Neural cell (in vitro differentiated cells): Measurements from ENCODE around the gene PLVAP. TPM values are rescaled to one million over a fixed set of nuclear protein-coding genes. Genes with fewer than 3 reads are reported as not detected.

ENCODE experiments used
- H2AFZ ChIP-seq: fragments of 200-600, 300-800 bp; sonication (generic), shearing (Covaris generic); 2 replicates; pipeline ENCODE4 v1.6.0; 2014; ENCODE audit warnings: low read depth, mild to moderate bottlenecking, antibody characterized with exemption, low read length, moderate library complexity
- H3F3A ChIP-seq: fragments of 200-600 bp; shearing (Covaris generic); 2 replicates; pipeline ENCODE4 v1.6.1; 2016; ENCODE audit warnings: mild to moderate bottlenecking, moderate library complexity, mixed read lengths, antibody characterized with exemption, low read length; ENCODE audit not compliant: insufficient read depth, poor library complexity, severe bottlenecking
- H3K27ac ChIP-seq: fragments of 200-600, 300-800 bp; sonication (generic), shearing (Covaris generic); 2 replicates; pipeline ENCODE4 v1.5.1; 2014; ENCODE audit warnings: mild to moderate bottlenecking, low read length, moderate library complexity
- H3K27me3 ChIP-seq: fragments of 300-800, 200-600 bp; sonication (generic), shearing (Covaris generic); 2 replicates; pipeline ENCODE4 v1.6.0; 2014; ENCODE audit warnings: mild to moderate bottlenecking, low read depth, low read length, moderate library complexity; ENCODE audit not compliant: insufficient read depth
- H3K36me3 ChIP-seq: fragments of 300-800, 200-600 bp; sonication (generic), shearing (Covaris generic); 2 replicates; pipeline ENCODE4 v1.5.1; 2014; ENCODE audit warnings: mild to moderate bottlenecking, antibody characterized with exemption, low read length, moderate library complexity; ENCODE audit not compliant: insufficient read depth
- H3K4me2 ChIP-seq: fragments of 300-800, 200-600 bp; sonication (generic), shearing (Covaris generic); 2 replicates; pipeline ENCODE4 v1.6.0; 2014; ENCODE audit warnings: mild to moderate bottlenecking, low read length
- H3K4me3 ChIP-seq: fragments of 300-800, 200-600 bp; sonication (generic), shearing (Covaris generic); 2 replicates; pipeline ENCODE4 v1.5.1; 2014; ENCODE audit warnings: mild to moderate bottlenecking, low read length, moderate library complexity
- H3K79me2 ChIP-seq: fragments of 200-600 bp; shearing (Covaris generic); replicated peaks from 2 replicates; pipeline ENCODE4 v1.6.0; 2014; ENCODE audit warnings: mild to moderate bottlenecking, low read length, moderate library complexity; ENCODE audit not compliant: insufficient read depth
- H3K9ac ChIP-seq: fragments of 300-800, 200-600 bp; sonication (generic), shearing (Covaris generic); 2 replicates; pipeline ENCODE4 v1.6.1; 2016; ENCODE audit warnings: mild to moderate bottlenecking, low read length, mixed read lengths
- H3K9me2 ChIP-seq: fragments of 200-600 bp; shearing (Covaris generic); 2 replicates; pipeline ENCODE4 v1.6.1; 2016; ENCODE audit warnings: mild to moderate bottlenecking, low read length, mixed read lengths; ENCODE audit not compliant: insufficient read depth
- H3K9me3 ChIP-seq: fragments of 200-600, 300-800 bp; sonication (generic), shearing (Covaris generic); 2 replicates; pipeline ENCODE4 v1.6.1; 2016; ENCODE audit warnings: mild to moderate bottlenecking, mixed run types, low read length, moderate library complexity, mixed read lengths
- H4K20me1 ChIP-seq: fragments of 200-600 bp; shearing (Covaris generic); 2 replicates; pipeline ENCODE4 v1.6.1; 2016; ENCODE audit warnings: mild to moderate bottlenecking, mixed run types; ENCODE audit not compliant: insufficient read depth
- CTCF ChIP-seq: fragments of 450-650 bp; IDR thresholded peaks from 2 replicates; pipeline ENCODE4 v1.5.1; 2014; ENCODE audit warnings: antibody characterized with exemption, mild to moderate bottlenecking, moderate library complexity; ENCODE audit not compliant: poor library complexity, severe bottlenecking
- EP300 ChIP-seq: fragments of 450-650 bp; conservative IDR thresholded peaks from 2 replicates; pipeline ENCODE4 v1.6.1; 2014; ENCODE audit warnings: antibody characterized with exemption, mild to moderate bottlenecking, moderate library complexity; ENCODE audit not compliant: poor library complexity, severe bottlenecking
- EZH2 ChIP-seq: fragments of 200-600, 300-800 bp; shearing (Covaris generic), sonication (generic); IDR thresholded peaks from 2 replicates; pipeline ENCODE4 v1.6.1; 2014; ENCODE audit warnings: antibody characterized with exemption, low read length, borderline replicate concordance, mild to moderate bottlenecking; ENCODE audit not compliant: insufficient read depth, poor library complexity, severe bottlenecking
- MXI1 ChIP-seq: fragments of 450-650 bp; conservative IDR thresholded peaks from 2 replicates; pipeline ENCODE4 v1.6.1; 2014; ENCODE audit warnings: antibody characterized with exemption, mild to moderate bottlenecking; ENCODE audit not compliant: poor library complexity, severe bottlenecking
- POLR2AphosphoS5 ChIP-seq: IDR thresholded peaks from 2 replicates; pipeline ENCODE4 v1.6.1; 2012
- RAD21 ChIP-seq: fragments of 450-650 bp; conservative IDR thresholded peaks from 2 replicates; pipeline ENCODE4 v1.6.1; 2014; ENCODE audit warnings: antibody characterized with exemption, mild to moderate bottlenecking, moderate library complexity
- REST ChIP-seq: IDR thresholded peaks from 2 replicates; pipeline ENCODE4 v1.6.1; 2012; ENCODE audit warnings: borderline replicate concordance
- SMC3 ChIP-seq: fragments of 450-650 bp; conservative IDR thresholded peaks from 2 replicates; pipeline ENCODE4 v1.6.1; 2014; ENCODE audit warnings: antibody characterized with exemption, mild to moderate bottlenecking, moderate library complexity; ENCODE audit not compliant: poor library complexity
- TAF1 ChIP-seq: IDR thresholded peaks from 2 replicates; pipeline ENCODE4 v1.6.1; 2012; ENCODE audit warnings: low read depth
- polyA plus RNA-seq: library from polyadenylated mRNA; depleted of rRNA; stranded (reverse); fragments of >200 nt; gene quantifications from 2 replicates; pipeline ENCODE4 v1.2.3, GENCODE V29; 2014

PLVAP gene
- polyA plus RNA-seq, 1 donor from 2014 or later, result not detected

- no peak for TF ChIP-seq RAD21
- TF ChIP-seq POLR2AphosphoS5, result no peak
- TF ChIP-seq REST, result no peak
- no peak for TF ChIP-seq EP300
- no peak for TF ChIP-seq TAF1
- TF ChIP-seq EZH2, result no peak
- no peak for TF ChIP-seq CTCF
- no peak for TF ChIP-seq SMC3
- TF ChIP-seq MXI1, result no peak
- no peaks in the 10 kb centered on the region for H3K79me2 ChIP-seq
- no peak overlapping the region for H3K9ac ChIP-seq
- H3K9me3 ChIP-seq, result no peaks in the 10 kb centered on the region
- H2AFZ ChIP-seq, result no peak overlapping the region
- H3K27ac ChIP-seq, result no peak overlapping the region
- no peaks in the 10 kb centered on the region for H3F3A ChIP-seq
- H3K9me2 ChIP-seq, result no peaks in the 10 kb centered on the region
- no peaks in the 10 kb centered on the region for H3K27me3 ChIP-seq
- no peak overlapping the region for H3K4me3 ChIP-seq
- no peaks in the 10 kb centered on the region for H4K20me1 ChIP-seq
- H3K4me2 ChIP-seq, result no peak overlapping the region
- H3K36me3 ChIP-seq, result no peaks in the 10 kb centered on the region
These were observed 55.3 kb downstream of the PLVAP start for GRCh38 chr19:17321655-17322489.

GRCh38 chr19:17320435-17320834, 56.7 kb downstream of the PLVAP start:
- H3K36me3 ChIP-seq, result no peaks in the 10 kb centered on the region
- no peak overlapping the region for H3K4me3 ChIP-seq
- no peak for TF ChIP-seq SMC3
- TF ChIP-seq REST, result no peak
- TF ChIP-seq MXI1, result no peak
- no peak for TF ChIP-seq CTCF
- no peak for TF ChIP-seq TAF1
- no peak for TF ChIP-seq POLR2AphosphoS5
- TF ChIP-seq EP300, result no peak

More at GRCh38 chr19:17320435-17320834, 56.7 kb downstream of the PLVAP start:
- no peak overlapping the region for H3K27ac ChIP-seq
- no peaks in the 10 kb centered on the region for H3K79me2 ChIP-seq
- no peaks in the 10 kb centered on the region for H3K9me2 ChIP-seq
- no peaks in the 10 kb centered on the region for H3F3A ChIP-seq
- no peak overlapping the region for H3K4me2 ChIP-seq
- H3K9ac ChIP-seq, result no peak overlapping the region
- H2AFZ ChIP-seq, result no peak overlapping the region
- H3K9me3 ChIP-seq, result no peaks in the 10 kb centered on the region
- H3K27me3 ChIP-seq, result no peaks in the 10 kb centered on the region
- no peaks in the 10 kb centered on the region for H4K20me1 ChIP-seq
